BE2C (cell line): ENCODE results near the gene IL12RB1.
A peak's percentile ranks its signal among the peaks of the same experiment; 100 is the strongest.

ENCODE experiments used
- DNase-seq: peaks from one replicate; pipeline ENCODE4 v3.0.0-alpha.2; 2020
- H3K27me3 ChIP-seq: fragments of 250-450 bp; sonication (Bioruptor Pico); 2 replicates; pipeline ENCODE4 v1.5.1; 2020; ENCODE audit warnings: mild to moderate bottlenecking
- H3K36me3 ChIP-seq: fragments of 250-450 bp; sonication (Bioruptor Pico); 2 replicates; pipeline ENCODE4 v1.5.1; 2020; ENCODE audit warnings: mild to moderate bottlenecking
- H3K4me1 ChIP-seq: fragments of 250-450 bp; sonication (Bioruptor Pico); 2 replicates; pipeline ENCODE4 v1.5.1; 2020
- H3K4me3 ChIP-seq: 2 replicates; pipeline ENCODE4 v1.5.1; 2011; ENCODE audit warnings: low read depth, low read length
- H3K9me3 ChIP-seq: fragments of 250-450 bp; sonication (Bioruptor Pico); 2 replicates; pipeline ENCODE4 v1.5.1; 2020
- CTCF ChIP-seq: IDR thresholded peaks from 2 replicates; pipeline ENCODE4 v1.5.1; 2012; ENCODE audit warnings: mild to moderate bottlenecking, low read depth, low read length

The IL12RB1 gene

GRCh38 chr19:18120127-18120526, 33.4 kb upstream of the IL12RB1 start:
- Histone ChIP-seq H3K4me3 (no peak overlapping the region), H3K36me3 (0 out of 2 replicates have a peak, but pooled peaks cover 3% of the 10 kb centered on the region), H3K9me3 (no peaks in the 10 kb centered on the region), H3K27me3 (no peaks in the 10 kb centered on the region), H3K4me1 (peaks cover 4% of the 10 kb centered on the region; the same call in 1 of the 2 replicates)
- DNase-seq: no peak
- no peak for TF ChIP-seq CTCF

- Histone ChIP-seq H3K4me1 (peaks cover 4% of the 10 kb centered on the region; the same call in 1 of the 2 replicates), H3K27me3 (no peaks in the 10 kb centered on the region), H3K36me3 (0 out of 2 replicates have a peak, but pooled peaks cover 3% of the 10 kb centered on the region), H3K4me3 (no peak overlapping the region), H3K9me3 (no peaks in the 10 kb centered on the region)
- DNase-seq: no peak
- no peak for TF ChIP-seq CTCF
Measured at GRCh38 chr19:18119717-18120105, 33.0 kb upstream of the IL12RB1 start.

- no peak for TF ChIP-seq CTCF
- H3K4me3 ChIP-seq: no peak overlapping the region
Measured at GRCh38 chr19:18119013-18119716, 32.4 kb upstream of the IL12RB1 start.

GRCh38 chr19:18118420-18119012, 31.8 kb upstream of the IL12RB1 start:
- H3K27me3 ChIP-seq: no peaks in the 10 kb centered on the region
- H3K36me3 ChIP-seq: no peaks in the 10 kb centered on the region
- peak overlapping the region; percentile 56 for H3K4me3 ChIP-seq
- no peaks in the 10 kb centered on the region for H3K9me3 ChIP-seq
- TF ChIP-seq CTCF: no peak
- no peak for DNase-seq
- peaks cover 4% of the 10 kb centered on the region; the same call in 1 of the 2 replicates for H3K4me1 ChIP-seq

More at GRCh38 chr19:18119013-18119716, 32.4 kb upstream of the IL12RB1 start:
- Histone ChIP-seq H3K36me3 (0 out of 2 replicates have a peak, but pooled peaks cover 2% of the 10 kb centered on the region), H3K4me1 (peaks cover 4% of the 10 kb centered on the region; the same call in 1 of the 2 replicates), H3K9me3 (no peaks in the 10 kb centered on the region), H3K27me3 (no peaks in the 10 kb centered on the region)
- DNase-seq: no peak

GRCh38 chr19:18117692-18118378, 31.1 kb upstream of the IL12RB1 start:
- no peak for TF ChIP-seq CTCF
- Histone ChIP-seq H3K4me1 (peaks cover 4% of the 10 kb centered on the region; the same call in 1 of the 2 replicates), H3K9me3 (no peaks in the 10 kb centered on the region), H3K27me3 (no peaks in the 10 kb centered on the region), H3K36me3 (no peaks in the 10 kb centered on the region), H3K4me3 (peak overlapping the region; percentile 56)
- peak; percentile 94 for DNase-seq

GRCh38 chr19:18117364-18117691, 30.6 kb upstream of the IL12RB1 start:
- no peak for DNase-seq
- no peaks in the 10 kb centered on the region for H3K36me3 ChIP-seq
- no peak for TF ChIP-seq CTCF
- peaks cover 4% of the 10 kb centered on the region; the same call in 1 of the 2 replicates for H3K4me1 ChIP-seq
- H3K9me3 ChIP-seq: no peaks in the 10 kb centered on the region
- H3K4me3 ChIP-seq: peak overlapping the region; percentile 44
- H3K27me3 ChIP-seq: no peaks in the 10 kb centered on the region
